GM12872 (cell line): ENCODE data around the gene BCAR1.

ENCODE experiments used
- CTCF ChIP-seq: IDR thresholded peaks from 3 replicates; pipeline ENCODE4 v1.5.1; 2011; ENCODE audit warnings: low read depth, mild to moderate bottlenecking, low read length, moderate library complexity; ENCODE audit not compliant: insufficient read depth

BCAR1 gene

GRCh38 chr16:75256059-75256571, 4.7 kb upstream of the BCAR1 start:
- TF ChIP-seq CTCF = no peak

- TF ChIP-seq CTCF = no peak
Observed at GRCh38 chr16:75254359-75254837, 3.0 kb upstream of the BCAR1 start.

GRCh38 chr16:75252946-75253911, 1.8 kb upstream of the BCAR1 start:
- no peak for TF ChIP-seq CTCF

- TF ChIP-seq CTCF = no peak
Observed at GRCh38 chr16:75252049-75252864, 833 bp upstream of the BCAR1 start.

- TF ChIP-seq CTCF = no peak
Observed at GRCh38 chr16:75250809-75251279, 580 bp downstream of the BCAR1 start.

- TF ChIP-seq CTCF = no peak
Observed at GRCh38 chr16:75250089-75250808, 1.2 kb downstream of the BCAR1 start.
